Heart right ventricle (tissue), 16 donors: ENCODE results near the gene FOXJ3. TPM values are rescaled to one million over a fixed set of nuclear protein-coding genes. Genes with fewer than 3 reads are reported as not detected.

Experiments
- ATAC-seq, 8 donors: fragments of 200-7000 bp; cut with Tn5 transposase; one replicate each; pipeline ENCODE4 v1.9.1; 2020; ENCODE audit warnings: mild to moderate bottlenecking in 8 of 8, moderate library complexity in 8 of 8, moderate number of reproducible peaks in 1 of 8
- DNase-seq, 2 donors: peaks; one replicate each; pipeline ENCODE4 v3.0.0-alpha.2; 2020
- H3K27ac ChIP-seq, 10 donors: fragments of 200-600 bp; sonication (generic) in 2 of 10; one replicate each; pipeline versions ENCODE4 v1.5.0 to v1.8.0; 2020 to 2022; ENCODE audit warnings: mild to moderate bottlenecking in 3 of 10
- H3K27me3 ChIP-seq, 7 donors: fragments of 200-600 bp; one replicate each; pipeline ENCODE4 v1.8.0; 2021 to 2022; ENCODE audit warnings: mild to moderate bottlenecking in 2 of 7
- H3K36me3 ChIP-seq, 9 donors: fragments of 200-600 bp; sonication (generic) in 1 of 9; one replicate each; pipeline versions ENCODE4 v1.5.0 to v1.8.0; 2020 to 2022; ENCODE audit warnings: mild to moderate bottlenecking in 2 of 9
- H3K4me1 ChIP-seq, 9 donors: fragments of 200-600 bp; sonication (generic) in 1 of 9; one replicate each; pipeline versions ENCODE4 v1.5.0 to v1.8.0; 2020 to 2022; ENCODE audit warnings: mild to moderate bottlenecking in 4 of 9
- H3K4me3 ChIP-seq, 10 donors: fragments of 200-600 bp; sonication (generic) in 2 of 10; one replicate each; pipeline versions ENCODE4 v1.5.0 to v1.8.0; 2020 to 2022; ENCODE audit warnings: mild to moderate bottlenecking in 7 of 10, moderate library complexity in 2 of 10
- H3K9me3 ChIP-seq, 11 donors: fragments of 200-600 bp in 10 of 11; sonication (generic) in 2 of 11; one replicate each; pipeline versions ENCODE4 v1.5.0 to v1.8.0; 2013 to 2022; ENCODE audit warnings: mild to moderate bottlenecking in 2 of 11, control low read depth in 1 of 11, moderate library complexity in 1 of 11
- CTCF ChIP-seq, 9 donors: fragments of 200-600 bp; sonication (generic) in 2 of 9; IDR thresholded peaks; one replicate each; pipeline versions ENCODE4 v1.5.0 to v1.8.0; 2021 to 2022; ENCODE audit warnings: antibody characterized with exemption in 9 of 9, mild to moderate bottlenecking in 5 of 9, moderate library complexity in 1 of 9
- WGBS, 2 donors: extraction: QIAGEN DNeasy Blood & Tissue Kit; methylation state at CpG; one replicate each; pipeline ENCODE4 v1.1.7; 2013; ENCODE audit warnings: inconsistent platforms in 1 of 2; 5-methylcytosine and 5-hydroxymethylcytosine counted together
- intact Hi-C, 10 donors: fragments of 100-400 bp; cut with DNase I; formaldehyde crosslinking; loops; one replicate each; pipeline versions ENCODE4 v1.11.1 to v1.14.2; 2022
- polyA plus RNA-seq, 2 donors: library from polyadenylated mRNA; stranded (reverse); fragments of 200-250 nt; gene quantifications; one replicate each; pipeline ENCODE4 v1.2.3, GENCODE V29; 2013
- total RNA-seq, 10 donors: library from RNA; stranded (reverse); fragmentation: NEBNext Ultra II Directional in 3 of 10; extraction: Animal tissue kit (Norgen Biotek cat#: 25700) in 3 of 10; gene quantifications; one replicate each; pipeline versions ENCODE4 v1.2.1 to v1.2.4, GENCODE V29; 2021 to 2023
- donor health status: Arrhythmogenic right ventricular cardiomyopathy.
- donor health status: ischemic (EF 13 %, LVEDD 7.1; RV severe dilation, severe dysfunction).
- donor health status: healthy with polysubstance abuse.
- donor health status: DM: no; HTN: yes; CAD: no.
- donor health status: DM: no; HTN: no; CAD: no.
- donor health status: ischemic (EF 25% LVEDD 6.9; RV normal size, moderate dysfunction).
- donor health status: ischemic (EF 25% LVEDD 5.7; RV mildly dilated, moderate dysfunction).
- donor health status: healthy.
- donor health status: DM: yes; HTN: yes; CAD: no.
- donor health status: Ischemic cardiomyopathy.
- donor health status: ischemic (EF 35%, LVEDD 5.7; RV mildly dilated, moderate dysfunction).
- donor health status: nonischemic (EF 11% LVEDD 7.7; RV severe dilation, severe dysfunction).
- donor health status: DM: yes; HTN: yes; CAD: no.
- donor health status: PGD.
- donor health status: ischemic (EF 29% LVEDD 5.4; RV normal size, mild dysfunction).
- donor health status: nonischemic (EF 23%, LVEDD 6.1; RV moderate dilation, normal function).

FOXJ3 gene
- total and polyA plus RNA-seq, 12 donors = 9.6 to 50.0 (median 40.7) TPM

GRCh38 chr1:42176902-42177519, 158.0 kb downstream of the FOXJ3 start:
- H3K27ac ChIP-seq = peak overlapping the region in 1 of 10 donors; percentile 41
- no peaks in the 10 kb centered on the region for H3K9me3 ChIP-seq
- DNase-seq = no peak
- peaks cover 0 to 47% (median 0%) of the 10 kb centered on the region in 9 donors for H3K36me3 ChIP-seq
- WGBS, 2 donors = 80 to 83% methylated on average over 4 of the region's 4 CpGs
- peak; percentile 45 to 78 (median 70) for TF ChIP-seq CTCF (IDR thresholded peaks at IDR 0.05)
- no peak for ATAC-seq
- intact Hi-C loops = loop anchor here in 8 of 10 donors (5.0 to 10.0 kb wide), 11 partner anchors 142 to 602 kb away; partner anchors contain the start of genes FOXJ3 (in 5 of the 8) and CCDC30 (in 1 of the 8)
- H3K4me3 ChIP-seq = no peak overlapping the region
- no peaks in the 10 kb centered on the region for H3K27me3 ChIP-seq
- H3K4me1 ChIP-seq = peaks cover 5 to 56% (median 38%) of the 10 kb centered on the region in 9 donors

GRCh38 chr1:42175314-42176054, 159.6 kb downstream of the FOXJ3 start:
- Histone ChIP-seq H3K27me3 (no peaks in the 10 kb centered on the region), H3K4me3 (no peak overlapping the region), H3K27ac (no peak overlapping the region), H3K36me3 (peaks cover 0 to 32% (median 0%) of the 10 kb centered on the region in 9 donors), H3K4me1 (peaks cover 18 to 72% (median 52%) of the 10 kb centered on the region in 9 donors), H3K9me3 (no peaks in the 10 kb centered on the region)
- intact Hi-C loops = loop anchor here in 8 of 10 donors (5.0 to 10.0 kb wide), 11 partner anchors 141 to 601 kb away; partner anchors contain the start of genes FOXJ3 (in 5 of the 8) and CCDC30 (in 1 of the 8)
- 90 to 91% methylated on average over 7 of the region's 7 CpGs for WGBS, 2 donors
- ATAC-seq = no peak
- no peak for TF ChIP-seq CTCF (IDR thresholded peaks at IDR 0.05)
- DNase-seq = no peak

GRCh38 chr1:42173961-42174735, 160.9 kb downstream of the FOXJ3 start:
- no peak overlapping the region for H3K4me3 ChIP-seq
- H3K4me1 ChIP-seq = peaks cover 18 to 63% (median 50%) of the 10 kb centered on the region in 9 donors
- 73% methylated on average over 8 of the region's 8 CpGs for WGBS, 2 donors
- no peaks in the 10 kb centered on the region for H3K27me3 ChIP-seq
- no peaks in the 10 kb centered on the region for H3K9me3 ChIP-seq
- intact Hi-C loops = loop anchor here in 9 of 10 donors (1.0 to 10.0 kb wide), 14 partner anchors 23 to 602 kb away; partner anchors contain the start of genes FOXJ3 (in 4 of the 9) and CCDC30 (in 1 of the 9)
- ATAC-seq (no peak), DNase-seq (no peak)
- peaks cover 0 to 19% (median 0%) of the 10 kb centered on the region in 9 donors for H3K36me3 ChIP-seq
- peak overlapping the region in 9 of 10 donors; percentile 7 to 91 (median 86) for H3K27ac ChIP-seq
- no peak for TF ChIP-seq CTCF (IDR thresholded peaks at IDR 0.05)
